Left kidney (tissue), 2 donors: ENCODE measurements around the gene METTL22. TPM values are rescaled to one million over a fixed set of nuclear protein-coding genes. Genes with fewer than 3 reads are reported as not detected.
"Not testable (repeated sequence)": the region's sequence is repeated elsewhere in the genome, so short reads cannot be mapped to it uniquely, and the experiment has no call there.

Experiments used
- DNase-seq: peaks from one replicate; pipeline ENCODE4 v3.0.0-alpha.2; 2013
- polyA plus RNA-seq: library from polyadenylated mRNA; unstranded; fragments of 120-200 nt; gene quantifications from one replicate; pipeline ENCODE4 v1.2.1, GENCODE V29; 2013; ENCODE audit not compliant: insufficient read length

Gene METTL22
- polyA plus RNA-seq, 1 donor, result 24.4 TPM

- no peak for DNase-seq
Observed at GRCh38 chr16:8631818-8632465, 10.4 kb downstream of the METTL22 start.

- no peak for DNase-seq
Observed at GRCh38 chr16:8632675-8633182, 11.2 kb downstream of the METTL22 start.

GRCh38 chr16:8634991-8635736 is 13.7 kb downstream of the METTL22 start:
- DNase-seq, result peak; percentile 4

GRCh38 chr16:8639694-8640093 is 18.2 kb downstream of the METTL22 start:
- no peak for DNase-seq

GRCh38 chr16:8641671-8642070 is 20.2 kb downstream of the METTL22 start:
- no peak for DNase-seq

- no peak for DNase-seq
Observed at GRCh38 chr16:8642146-8642545, 20.6 kb downstream of the METTL22 start.

GRCh38 chr16:8644211-8645140 is 23.0 kb downstream of the METTL22 start:
- no peak for DNase-seq

- no peak for DNase-seq
Observed at GRCh38 chr16:8645141-8645521, 23.6 kb downstream of the METTL22 start.

- DNase-seq, result no peak
Observed at GRCh38 chr16:8645831-8646230, 24.3 kb downstream of the METTL22 start.

- no peak for DNase-seq
Observed at GRCh38 chr16:8646326-8647053, 25.0 kb downstream of the METTL22 start.

- no peak for DNase-seq
Observed at GRCh38 chr16:8647721-8648318, 26.3 kb downstream of the METTL22 start.

GRCh38 chr16:8648877-8649276 is 27.4 kb downstream of the METTL22 start:
- DNase-seq, result no peak

- DNase-seq, result no peak
Observed at GRCh38 chr16:8649829-8650554, 28.5 kb downstream of the METTL22 start.

- DNase-seq, result not testable (repeated sequence)
Observed at GRCh38 chr16:8651958-8652357, 30.5 kb downstream of the METTL22 start.

GRCh38 chr16:8655184-8655717 is 33.8 kb downstream of the METTL22 start:
- DNase-seq, result no peak

- no peak for DNase-seq
Observed at GRCh38 chr16:8656376-8656775, 34.9 kb downstream of the METTL22 start.

GRCh38 chr16:8660841-8661301 is 39.4 kb downstream of the METTL22 start:
- DNase-seq, result peak; percentile 72

GRCh38 chr16:8661703-8662102 is 40.2 kb downstream of the METTL22 start:
- DNase-seq, result no peak

GRCh38 chr16:8663192-8664089 is 41.9 kb downstream of the METTL22 start:
- no peak for DNase-seq
